Neuronal stem cell (in vitro differentiated cells): ENCODE data around the gene GPS2.

ENCODE experiments used
- DNase-seq: peaks from one replicate; pipeline ENCODE4 v3.0.0-alpha.2; 2013; ENCODE audit warnings: low spot score
- H2AFZ ChIP-seq: one replicate; pipeline ENCODE4 v1.6.1; 2013; ENCODE audit warnings: mild to moderate bottlenecking, low read length, inconsistent platforms
- H2AK5ac ChIP-seq: 2 replicates; pipeline ENCODE4 v1.6.1; 2013; ENCODE audit warnings: low read depth, mild to moderate bottlenecking, inconsistent platforms, low read length, moderate library complexity, mixed read lengths
- H2BK120ac ChIP-seq: 2 replicates; pipeline ENCODE4 v1.6.1; 2013; ENCODE audit warnings: low read depth, mild to moderate bottlenecking, inconsistent platforms, low read length, moderate library complexity, mixed read lengths
- H2BK12ac ChIP-seq: one replicate; pipeline ENCODE4 v1.6.1; 2013; ENCODE audit warnings: low read length, inconsistent platforms
- H2BK15ac ChIP-seq: 2 replicates; pipeline ENCODE4 v1.6.1; 2013; ENCODE audit warnings: mild to moderate bottlenecking, low read length, inconsistent platforms, mixed read lengths
- H2BK5ac ChIP-seq: one replicate; pipeline ENCODE4 v1.6.1; 2013; ENCODE audit warnings: inconsistent platforms, mild to moderate bottlenecking, low read length, moderate library complexity
- H3K14ac ChIP-seq: one replicate; pipeline ENCODE4 v1.6.1; 2013; ENCODE audit warnings: low read length, inconsistent platforms
- H3K18ac ChIP-seq: 2 replicates; pipeline ENCODE4 v1.6.1; 2013; ENCODE audit warnings: low read length, inconsistent platforms
- H3K23ac ChIP-seq: 2 replicates; pipeline ENCODE4 v1.6.1; 2013; ENCODE audit warnings: low read depth, mild to moderate bottlenecking, mixed read lengths, low read length, inconsistent platforms; ENCODE audit not compliant: poor library complexity
- H3K27ac ChIP-seq: replicated peaks from 3 replicates; pipeline ENCODE4 v1.5.1; 2013; ENCODE audit warnings: low read length, inconsistent platforms
- H3K27me3 ChIP-seq, 3 experiments: 2 replicates each; pipeline ENCODE4 v1.6.1; 2013; ENCODE audit warnings: low read length in 3 of 3, mild to moderate bottlenecking in 2 of 3, inconsistent platforms in 1 of 3, low read depth in 1 of 3, mixed read lengths in 1 of 3, moderate library complexity in 1 of 3; ENCODE audit not compliant: control insufficient read depth in 3 of 3, insufficient read depth in 3 of 3
- H3K36me3 ChIP-seq, 2 donors: replicated peaks in 1 of 2; 2 replicates each; pipeline ENCODE4 v1.6.1; 2013; ENCODE audit warnings: low read length in 2 of 2; ENCODE audit not compliant: control insufficient read depth in 2 of 2, insufficient read depth in 2 of 2
- H3K4ac ChIP-seq: 2 replicates; pipeline ENCODE4 v1.6.1; 2013; ENCODE audit warnings: inconsistent platforms, mild to moderate bottlenecking, low read length, moderate library complexity
- H3K4me1 ChIP-seq, 2 donors: 1 replicate in 1 of 2; 2 replicates in 1 of 2; pipeline ENCODE4 v1.6.1; 2013; ENCODE audit warnings: low read length in 2 of 2, low read depth in 1 of 2; ENCODE audit not compliant: control insufficient read depth in 2 of 2, insufficient read depth in 1 of 2
- H3K4me2 ChIP-seq: one replicate; pipeline ENCODE4 v1.6.1; 2013; ENCODE audit warnings: mild to moderate bottlenecking, low read length, inconsistent platforms; ENCODE audit not compliant: insufficient read depth, poor library complexity, severe bottlenecking
- H3K4me3 ChIP-seq, 2 donors: 2 replicates each; pipeline ENCODE4 v1.5.1; 2013; ENCODE audit warnings: low read length in 2 of 2, mild to moderate bottlenecking in 2 of 2, inconsistent platforms in 1 of 2, moderate library complexity in 1 of 2
- H3K79me1 ChIP-seq: one replicate; pipeline ENCODE4 v1.6.1; 2013; ENCODE audit warnings: low read depth, mild to moderate bottlenecking, inconsistent platforms, low read length, moderate library complexity
- H3K9ac ChIP-seq: one replicate; pipeline ENCODE4 v1.6.1; 2013; ENCODE audit warnings: mild to moderate bottlenecking, low read depth, low read length, inconsistent platforms; ENCODE audit not compliant: poor library complexity
- H3K9me3 ChIP-seq, 2 donors: replicated peaks in 1 of 2; 2 replicates each; pipeline versions ENCODE3 to v1.6.1; 2013; ENCODE audit warnings: low read length in 2 of 2, mild to moderate bottlenecking in 2 of 2, inconsistent platforms in 1 of 2, low read depth in 1 of 2, mixed read lengths in 1 of 2, moderate library complexity in 1 of 2; ENCODE audit not compliant: control insufficient read depth in 2 of 2, insufficient read depth in 1 of 2
- H4K8ac ChIP-seq: one replicate; pipeline ENCODE4 v1.6.1; 2013; ENCODE audit warnings: low read depth, mild to moderate bottlenecking, inconsistent platforms, low read length, moderate library complexity
- H4K91ac ChIP-seq: one replicate; pipeline ENCODE4 v1.6.1; 2013; ENCODE audit warnings: low read length, low read depth, mild to moderate bottlenecking, inconsistent platforms; ENCODE audit not compliant: poor library complexity
- WGBS, 2 donors: extraction: QIAGEN DNeasy Blood & Tissue Kit; methylation state at CpG; one replicate each; pipeline ENCODE4 v1.1.7; 2013; ENCODE audit warnings: missing lambda C conversion rate in 2 of 2, mixed read lengths in 1 of 2; ENCODE audit not compliant: insufficient read length in 2 of 2, insufficient replicate concordance in 1 of 2; ENCODE audit errors: extremely low coverage in 2 of 2; 5-methylcytosine and 5-hydroxymethylcytosine counted together

The GPS2 gene

GRCh38 chr17:7313088-7313889 lies 1.9 kb downstream of the GPS2 start:
- Histone ChIP-seq H3K4me3 (peak overlapping the region in 1 of 2 donors; percentile 60), H3K4me2 (no peak overlapping the region), H2AFZ (no peak overlapping the region), H4K91ac (no peak overlapping the region), H3K79me1 (peaks cover 7% of the 10 kb centered on the region), H4K8ac (no peak overlapping the region), H3K27ac (no peak overlapping the region), H3K9me3 (no peaks in the 10 kb centered on the region), H2BK12ac (no peak overlapping the region), H3K4me1 (peaks cover 8 to 18% of the 10 kb centered on the region in 2 donors), H2BK5ac (no peak overlapping the region), H2BK120ac (no peak overlapping the region), H3K36me3 (peaks cover 59 to 77% of the 10 kb centered on the region in 2 donors), H2AK5ac (no peak overlapping the region), H2BK15ac (no peak overlapping the region), H3K9ac (no peak overlapping the region), H3K18ac (no peak overlapping the region), H3K14ac (no peak overlapping the region), H3K23ac (no peak overlapping the region), H3K27me3 (no peaks in the 10 kb centered on the region), H3K4ac (no peak overlapping the region)
- no peak for DNase-seq
- WGBS, 2 donors, result no CpG with 5 or more reads among the region's 7 CpGs

GRCh38 chr17:7312432-7313087 lies 2.6 kb downstream of the GPS2 start:
- H2BK15ac ChIP-seq, result no peak overlapping the region
- H2BK5ac ChIP-seq, result no peak overlapping the region
- H3K9ac ChIP-seq, result no peak overlapping the region
- H3K9me3 ChIP-seq, result no peaks in the 10 kb centered on the region
- H3K27ac ChIP-seq, result no peak overlapping the region
- no peak for DNase-seq
- H4K91ac ChIP-seq, result no peak overlapping the region
- H4K8ac ChIP-seq, result no peak overlapping the region
- H3K18ac ChIP-seq, result no peak overlapping the region
- H2AFZ ChIP-seq, result no peak overlapping the region
- peaks cover 8 to 18% of the 10 kb centered on the region in 2 donors for H3K4me1 ChIP-seq
- no peak overlapping the region for H3K4me2 ChIP-seq
- no peak overlapping the region for H2BK12ac ChIP-seq
- no CpG with 5 or more reads among the region's 7 CpGs for WGBS, 2 donors
- no peak overlapping the region for H2BK120ac ChIP-seq
- no peak overlapping the region for H3K14ac ChIP-seq
- peak overlapping the region; percentile 16 for H3K23ac ChIP-seq
- peaks cover 52 to 70% of the 10 kb centered on the region in 2 donors for H3K36me3 ChIP-seq
- H3K79me1 ChIP-seq, result peaks cover 7% of the 10 kb centered on the region
- no peak overlapping the region for H3K4me3 ChIP-seq
- H3K27me3 ChIP-seq, result no peaks in the 10 kb centered on the region
- H2AK5ac ChIP-seq, result no peak overlapping the region
- no peak overlapping the region for H3K4ac ChIP-seq

- Histone ChIP-seq H2BK120ac (no peak overlapping the region), H3K4me1 (peaks cover 8 to 18% of the 10 kb centered on the region in 2 donors), H3K23ac (no peak overlapping the region), H3K14ac (no peak overlapping the region), H3K4me2 (no peak overlapping the region), H3K4me3 (no peak overlapping the region), H2AFZ (no peak overlapping the region), H2AK5ac (no peak overlapping the region), H2BK15ac (no peak overlapping the region), H3K79me1 (peaks cover 7% of the 10 kb centered on the region), H3K4ac (no peak overlapping the region), H2BK5ac (no peak overlapping the region), H3K27me3 (no peaks in the 10 kb centered on the region), H3K36me3 (peaks cover 47 to 59% of the 10 kb centered on the region in 2 donors), H3K18ac (no peak overlapping the region), H3K27ac (no peak overlapping the region), H3K9ac (no peak overlapping the region), H4K91ac (no peak overlapping the region), H3K9me3 (no peaks in the 10 kb centered on the region), H4K8ac (no peak overlapping the region), H2BK12ac (no peak overlapping the region)
- no peak for DNase-seq
- 100% methylated on average over 1 of the region's 7 CpGs; no CpG with 5 or more reads in 1 of the 2 donors for WGBS, 2 donors
Measured at GRCh38 chr17:7311110-7311705, 4.0 kb downstream of the GPS2 start.

- H3K23ac ChIP-seq, result no peak overlapping the region
Measured at GRCh38 chr17:7309628-7310027, 5.5 kb downstream of the GPS2 start.

More at GRCh38 chr17:7309628-7310027, 5.5 kb downstream of the GPS2 start:
- Histone ChIP-seq H2BK12ac (no peak overlapping the region), H3K4me1 (peaks cover 8 to 13% of the 10 kb centered on the region in 2 donors), H3K79me1 (peaks cover 3% of the 10 kb centered on the region), H2BK5ac (no peak overlapping the region), H3K36me3 (peaks cover 41 to 53% of the 10 kb centered on the region in 2 donors), H3K9ac (no peak overlapping the region), H3K14ac (no peak overlapping the region), H2AK5ac (no peak overlapping the region), H3K27ac (no peak overlapping the region), H3K18ac (no peak overlapping the region), H3K4ac (no peak overlapping the region), H3K9me3 (no peaks in the 10 kb centered on the region), H4K91ac (no peak overlapping the region), H3K4me2 (no peak overlapping the region), H4K8ac (no peak overlapping the region), H2BK120ac (no peak overlapping the region), H2BK15ac (no peak overlapping the region), H3K4me3 (no peak overlapping the region), H3K27me3 (no peaks in the 10 kb centered on the region), H2AFZ (no peak overlapping the region)
- no peak for DNase-seq
- WGBS, 2 donors, result no CpG with 5 or more reads among the region's 12 CpGs
